Endodermal cell (in vitro differentiated cells): ENCODE measurements around the gene CHRNA5. TPM values are rescaled to one million over a fixed set of nuclear protein-coding genes. Genes with fewer than 3 reads are reported as not detected.

Experiments used
- DNase-seq: peaks from one replicate; pipeline ENCODE4 v3.0.0-alpha.2; 2017
- H3K27ac ChIP-seq: 2 replicates; pipeline ENCODE4 v1.5.1; 2013; ENCODE audit warnings: mild to moderate bottlenecking, low read depth, low read length, moderate library complexity
- H3K27me3 ChIP-seq: 2 replicates; pipeline ENCODE4 v1.6.1; 2013; ENCODE audit warnings: mild to moderate bottlenecking, low read length, moderate library complexity; ENCODE audit not compliant: insufficient read depth, control insufficient read depth, poor library complexity, severe bottlenecking
- H3K36me3 ChIP-seq: 2 replicates; pipeline ENCODE4 v1.7.0; 2013; ENCODE audit warnings: mild to moderate bottlenecking, low read length, moderate library complexity; ENCODE audit not compliant: control insufficient read depth, insufficient read depth
- H3K4me1 ChIP-seq: one replicate; pipeline ENCODE4 v1.7.0; 2013; ENCODE audit warnings: low read length; ENCODE audit not compliant: control insufficient read depth, insufficient read depth
- H3K4me3 ChIP-seq: 2 replicates; pipeline ENCODE4 v1.5.1; 2013; ENCODE audit warnings: mild to moderate bottlenecking, low read length, moderate library complexity
- H3K9ac ChIP-seq: 2 replicates; pipeline ENCODE4 v1.6.1; 2013; ENCODE audit warnings: mild to moderate bottlenecking, low read length, moderate library complexity; ENCODE audit not compliant: poor library complexity, severe bottlenecking; ENCODE audit errors: extremely low read depth
- H3K9me3 ChIP-seq: 2 replicates; pipeline ENCODE4 v1.6.1; 2013; ENCODE audit warnings: mild to moderate bottlenecking, low read length, moderate library complexity; ENCODE audit not compliant: control insufficient read depth
- H3K27ac Mint-ChIP-seq: 2 replicates; pipeline ENCODE4 v1.8.0; 2020; ENCODE audit warnings: mixed read lengths
- H3K27me3 Mint-ChIP-seq: 2 replicates; pipeline ENCODE4 v1.8.0; 2021; ENCODE audit warnings: mild to moderate bottlenecking, mixed read lengths; ENCODE audit not compliant: insufficient read depth
- H3K36me3 Mint-ChIP-seq: 2 replicates; pipeline ENCODE4 v1.8.0; 2020; ENCODE audit warnings: low read depth, mixed read lengths
- H3K4me1 Mint-ChIP-seq: 2 replicates; pipeline ENCODE4 v1.8.0; 2020; ENCODE audit warnings: mixed read lengths
- H3K4me3 Mint-ChIP-seq: 2 replicates; pipeline ENCODE4 v1.8.0; 2020; ENCODE audit warnings: mild to moderate bottlenecking, moderate library complexity, mixed read lengths
- H3K9me3 Mint-ChIP-seq: 2 replicates; pipeline ENCODE4 v1.8.0; 2020; ENCODE audit warnings: mild to moderate bottlenecking, mixed read lengths
- CTCF ChIP-seq: fragments of 200-600 bp; sonication (generic); conservative IDR thresholded peaks from 2 replicates; pipeline ENCODE4 v1.5.0; 2021; ENCODE audit warnings: antibody characterized with exemption, mild to moderate bottlenecking
- WGBS, 2 experiments: methylation state at CpG; one replicate each; pipeline versions ENCODE4 v1.1.5 to v1.1.7; 2013; ENCODE audit warnings: missing lambda C conversion rate in 2 of 2, mixed read lengths in 1 of 2; ENCODE audit not compliant: insufficient coverage in 1 of 2, insufficient read length in 1 of 2; 5-methylcytosine and 5-hydroxymethylcytosine counted together
- total RNA-seq, 2 donors: library from RNA; stranded (reverse); fragmentation: NEBNext Ultra II Directional in 1 of 2; extraction: Animal tissue kit (Norgen Biotek cat#: 25700) in 1 of 2; gene quantifications; 2 replicates in 1 of 2; 3 replicates in 1 of 2; pipeline ENCODE4 v1.2.1, GENCODE V29; 2021

The CHRNA5 gene
- total RNA-seq, 2 donors from 2014 or later, result 16.4 to 23.0 TPM

- H3K27ac Mint-ChIP-seq, result no peak overlapping the region
- H3K4me3 ChIP-seq, result no peak overlapping the region
- H3K4me1 Mint-ChIP-seq, result no peaks in the 10 kb centered on the region
- no peak for TF ChIP-seq CTCF
- H3K27me3 ChIP-seq, result peaks cover 11% of the 10 kb centered on the region
- H3K9me3 ChIP-seq, result no peaks in the 10 kb centered on the region
- H3K27ac ChIP-seq, result no peak overlapping the region
- no peak overlapping the region for H3K4me3 Mint-ChIP-seq
- WGBS, 2 experiments, result 90 to 97% methylated on average over 8 of the region's 8 CpGs
- H3K36me3 ChIP-seq, result no peaks in the 10 kb centered on the region
- H3K27me3 Mint-ChIP-seq, result peaks cover 12% of the 10 kb centered on the region
- no peaks in the 10 kb centered on the region for H3K9me3 Mint-ChIP-seq
- DNase-seq, result no peak
- H3K9ac ChIP-seq, result no peak overlapping the region
- H3K36me3 Mint-ChIP-seq, result peaks cover 2% of the 10 kb centered on the region
- H3K4me1 ChIP-seq, result no peaks in the 10 kb centered on the region
These were observed 62.0 kb downstream of the CHRNA5 start for GRCh38 chr15:78627348-78627747.

GRCh38 chr15:78628227-78628626 is 62.9 kb downstream of the CHRNA5 start:
- H3K36me3 ChIP-seq, result no peaks in the 10 kb centered on the region
- peaks cover 6% of the 10 kb centered on the region for H3K9me3 Mint-ChIP-seq
- no peak overlapping the region for H3K27ac ChIP-seq
- no peak for DNase-seq
- H3K4me1 ChIP-seq, result no peaks in the 10 kb centered on the region
- no peak overlapping the region for H3K27ac Mint-ChIP-seq
- peaks cover 2% of the 10 kb centered on the region for H3K27me3 ChIP-seq
- H3K4me3 ChIP-seq, result no peak overlapping the region
- H3K9me3 ChIP-seq, result peaks cover 5% of the 10 kb centered on the region
- 79 to 87% methylated on average over 5 to 6 of the region's 6 CpGs for WGBS, 2 experiments
- H3K4me3 Mint-ChIP-seq, result no peak overlapping the region
- no peaks in the 10 kb centered on the region for H3K4me1 Mint-ChIP-seq
- H3K9ac ChIP-seq, result no peak overlapping the region
- peaks cover 6% of the 10 kb centered on the region for H3K36me3 Mint-ChIP-seq
- TF ChIP-seq CTCF, result no peak
- H3K27me3 Mint-ChIP-seq, result peaks cover 3% of the 10 kb centered on the region

GRCh38 chr15:78629031-78629715 is 63.9 kb downstream of the CHRNA5 start:
- Histone ChIP-seq H3K4me1 (no peaks in the 10 kb centered on the region), H3K9me3 (peaks cover 9% of the 10 kb centered on the region), H3K36me3 (no peaks in the 10 kb centered on the region), H3K4me3 (no peak overlapping the region), H3K27ac (no peak overlapping the region), H3K9ac (no peak overlapping the region), H3K27me3 (no peaks in the 10 kb centered on the region)
- TF ChIP-seq CTCF, result no peak
- peaks cover 15% of the 10 kb centered on the region for H3K9me3 Mint-ChIP-seq
- no peak overlapping the region for H3K4me3 Mint-ChIP-seq
- no peaks in the 10 kb centered on the region for H3K27me3 Mint-ChIP-seq
- no peak for DNase-seq
- H3K27ac Mint-ChIP-seq, result no peak overlapping the region
- no peaks in the 10 kb centered on the region for H3K4me1 Mint-ChIP-seq
- peaks cover 6% of the 10 kb centered on the region for H3K36me3 Mint-ChIP-seq
- WGBS, 2 experiments, result 95 to 98% methylated on average over 24 to 29 of the region's 29 CpGs
